ENCODE data around the gene INS. TPM values are rescaled to one million over a fixed set of nuclear protein-coding genes. Genes with fewer than 3 reads are reported as not detected.

Gene INS
- total RNA-seq, 2 experiments from 2014 or later, result not detected

- Histone ChIP-seq H3K4me1 (ENCODE audit: insufficient read depth, low read length) (no peaks in the 10 kb centered on the region), H3K27me3 (ENCODE audit: control insufficient read depth in 1 of 2, insufficient read depth in 2 of 2, low read length in 2 of 2) (peaks cover 0 to 12% of the 10 kb centered on the region in 2 experiments), H3K4me3 (ENCODE audit: low read length) (no peak overlapping the region), H3K36me3 (ENCODE audit: insufficient read depth, low read length) (no peaks in the 10 kb centered on the region), H3K9me3 (ENCODE audit: control insufficient read depth in 1 of 2, insufficient read depth in 1 of 2, low read length in 2 of 2) (peaks cover 0 to 14% of the 10 kb centered on the region in 2 experiments), H3K27ac (ENCODE audit: low read depth in 1 of 2, low read length in 2 of 2) (no peak overlapping the region)
- intact Hi-C loops (cut with DNase I, micrococcal nuclease), result no loop called here
- no peaks in the 10 kb centered on the region for H3K4me1 Mint-ChIP-seq (ENCODE audit: low read depth)
- TF ChIP-seq CTCF (IDR thresholded peaks at IDR 0.05), result no peak
- no peak for DNase-seq
- H3K9me3 Mint-ChIP-seq, result no peaks in the 10 kb centered on the region
- no peaks in the 10 kb centered on the region for H3K36me3 Mint-ChIP-seq (ENCODE audit: low read depth)
- POLR2A ChIA-PET, result no interaction called here
- CTCF ChIA-PET, result no interaction called here
- no peak overlapping the region for H3K27ac Mint-ChIP-seq
- H3K4me3 Mint-ChIP-seq, result no peak overlapping the region
- peaks cover 28% of the 10 kb centered on the region for H3K27me3 Mint-ChIP-seq
- ATAC-seq (ENCODE audit: poor library complexity), result no peak
Observed at GRCh38 chr11:2116680-2117079, 44.3 kb downstream of the INS start.

- no peaks in the 10 kb centered on the region for H3K36me3 ChIP-seq (ENCODE audit: insufficient read depth, low read length)
- H3K4me1 ChIP-seq (ENCODE audit: insufficient read depth, low read length), result no peaks in the 10 kb centered on the region
- no peak for ATAC-seq (ENCODE audit: poor library complexity)
- no peak for TF ChIP-seq CTCF (IDR thresholded peaks at IDR 0.05)
- H3K4me3 Mint-ChIP-seq, result no peak overlapping the region
- H3K9me3 Mint-ChIP-seq, result no peaks in the 10 kb centered on the region
- no peak overlapping the region for H3K27ac ChIP-seq (ENCODE audit: low read depth in 1 of 2, low read length in 2 of 2)
- POLR2A ChIA-PET, result no interaction called here
- H3K27me3 ChIP-seq (ENCODE audit: control insufficient read depth in 1 of 2, insufficient read depth in 2 of 2, low read length in 2 of 2), result peaks cover 0 to under 1% of the 10 kb centered on the region in 2 experiments
- H3K4me1 Mint-ChIP-seq (ENCODE audit: low read depth), result no peaks in the 10 kb centered on the region
- no peak overlapping the region for H3K27ac Mint-ChIP-seq
- DNase-seq, result no peak
- H3K36me3 Mint-ChIP-seq (ENCODE audit: low read depth), result no peaks in the 10 kb centered on the region
- H3K9me3 ChIP-seq (ENCODE audit: control insufficient read depth in 1 of 2, insufficient read depth in 1 of 2, low read length in 2 of 2), result peaks cover 0 to 10% of the 10 kb centered on the region in 2 experiments
- CTCF ChIA-PET, result no interaction called here
- intact Hi-C loops (cut with DNase I, micrococcal nuclease), result no loop called here
- no peak overlapping the region for H3K4me3 ChIP-seq (ENCODE audit: low read length)
- H3K27me3 Mint-ChIP-seq, result peaks cover 22% of the 10 kb centered on the region
Observed at GRCh38 chr11:2115308-2115707, 45.7 kb downstream of the INS start.

- Histone ChIP-seq H3K36me3 (ENCODE audit: insufficient read depth, low read length) (no peaks in the 10 kb centered on the region), H3K4me3 (ENCODE audit: low read length) (no peak overlapping the region), H3K27ac (ENCODE audit: low read depth in 1 of 2, low read length in 2 of 2) (no peak overlapping the region), H3K27me3 (ENCODE audit: control insufficient read depth in 1 of 2, insufficient read depth in 2 of 2, low read length in 2 of 2) (no peaks in the 10 kb centered on the region), H3K4me1 (ENCODE audit: insufficient read depth, low read length) (no peaks in the 10 kb centered on the region), H3K9me3 (ENCODE audit: control insufficient read depth in 1 of 2, insufficient read depth in 1 of 2, low read length in 2 of 2) (peaks cover 0 to 8% of the 10 kb centered on the region in 2 experiments)
- ATAC-seq (ENCODE audit: poor library complexity), result no peak
- no peaks in the 10 kb centered on the region for H3K9me3 Mint-ChIP-seq
- no peak overlapping the region for H3K4me3 Mint-ChIP-seq
- ChIA-PET CTCF (interaction anchor here (0.8 to 0.9 kb wide), 2 partner anchors 37 to 42 kb away, joined by 3 read pairs; no protein-coding TSS in a partner anchor), POLR2A (no interaction called here)
- intact Hi-C loops (cut with DNase I, micrococcal nuclease), result no loop called here
- H3K36me3 Mint-ChIP-seq (ENCODE audit: low read depth), result no peaks in the 10 kb centered on the region
- H3K27ac Mint-ChIP-seq, result no peak overlapping the region
- peaks cover 4% of the 10 kb centered on the region for H3K4me1 Mint-ChIP-seq (ENCODE audit: low read depth)
- no peak for DNase-seq
- peaks cover 16% of the 10 kb centered on the region for H3K27me3 Mint-ChIP-seq
- no peak for TF ChIP-seq CTCF (IDR thresholded peaks at IDR 0.05)
Observed at GRCh38 chr11:2114430-2115241, 46.4 kb downstream of the INS start.
